ENCODE measurements around the gene CAMTA1. TPM values are rescaled to one million over a fixed set of nuclear protein-coding genes. Genes with fewer than 3 reads are reported as not detected.
A peak's percentile ranks its signal among the peaks of the same experiment; 100 is the strongest.

CAMTA1 gene
- total and polyA plus RNA-seq, 4 donors, result 18.0 to 93.5 (median 35.8) TPM

DNA sequence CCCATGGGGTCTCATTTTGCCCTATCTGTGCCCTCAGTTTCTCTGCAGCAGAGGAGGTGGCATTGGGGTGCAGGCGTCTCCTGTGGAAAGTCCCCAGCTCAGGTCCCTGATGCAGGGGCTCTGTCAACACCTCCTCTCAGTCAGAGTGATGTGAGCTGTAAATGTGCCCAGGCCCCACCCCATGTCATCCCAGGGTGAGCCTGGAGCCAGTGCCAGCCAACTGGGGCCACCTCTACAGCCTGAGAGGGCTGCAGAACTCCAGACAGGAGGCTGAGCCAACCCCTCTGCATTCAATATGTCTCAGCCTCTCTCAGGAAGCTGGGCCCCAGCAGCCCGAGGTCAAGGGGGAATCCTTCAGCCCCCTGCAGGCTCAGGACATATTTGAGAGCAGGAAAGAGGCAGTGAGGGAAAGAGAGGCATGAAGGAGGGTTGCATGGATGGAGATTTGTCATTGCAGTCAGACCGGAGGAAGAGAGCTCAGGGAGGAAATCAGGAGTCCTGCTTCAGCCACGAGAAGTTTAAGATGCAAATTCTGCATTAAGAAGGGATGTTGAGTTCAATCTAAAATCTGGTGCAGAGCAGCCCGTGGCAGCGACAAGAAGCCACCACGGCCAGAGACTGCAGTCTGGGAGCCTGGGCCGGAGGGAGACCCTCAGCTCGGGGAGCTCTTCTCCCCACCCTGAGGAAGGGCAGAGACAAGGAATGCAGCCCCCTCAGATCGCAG is 697.7 kb downstream of the CAMTA1 start:
- H3K4me3 ChIP-seq (ENCODE audit: low read depth in 1 of 3, low read length in 3 of 3), result no peak overlapping the region
- DNase-seq (ENCODE audit: low spot score), result no peak
- no peaks in the 10 kb centered on the region for H3K9me3 ChIP-seq (ENCODE audit: control insufficient read depth in 4 of 4, low read length in 3 of 4)
- no peaks in the 10 kb centered on the region for H3K36me3 ChIP-seq (ENCODE audit: control insufficient read depth in 4 of 4, insufficient read depth in 3 of 4, low read depth in 1 of 4, low read length in 3 of 4)
- no peaks in the 10 kb centered on the region for H3K4me1 ChIP-seq (ENCODE audit: control insufficient read depth in 4 of 4, insufficient read depth in 4 of 4, low read length in 3 of 4)
- 56% methylated on average over 10 of the region's 10 CpGs for WGBS
- TF ChIP-seq SP1 (IDR thresholded peaks at IDR 0.05) (no peak), GABPA (IDR thresholded peaks at IDR 0.05 in 1 of 2, conservative IDR thresholded peaks at IDR 0.05 in 1 of 2) (no peak), NR2F2 (IDR thresholded peaks at IDR 0.05) (no peak), EGR1 (IDR thresholded peaks at IDR 0.05; ENCODE audit: low read depth in 2 of 2) (no peak), HNF4G (IDR thresholded peaks at IDR 0.05) (no peak), JUND (IDR thresholded peaks at IDR 0.05) (no peak), FOXA2 (IDR thresholded peaks at IDR 0.05) (no peak), RAD21 (IDR thresholded peaks at IDR 0.05) (no peak), RXRA (IDR thresholded peaks at IDR 0.05) (no peak), TAF1 (conservative IDR thresholded peaks at IDR 0.05) (no peak), YY1 (IDR thresholded peaks at IDR 0.05) (no peak), FOXA1 (IDR thresholded peaks at IDR 0.05) (no peak), HNF4A (conservative IDR thresholded peaks at IDR 0.05) (no peak)
- TF ChIP-seq, protein P1, sequence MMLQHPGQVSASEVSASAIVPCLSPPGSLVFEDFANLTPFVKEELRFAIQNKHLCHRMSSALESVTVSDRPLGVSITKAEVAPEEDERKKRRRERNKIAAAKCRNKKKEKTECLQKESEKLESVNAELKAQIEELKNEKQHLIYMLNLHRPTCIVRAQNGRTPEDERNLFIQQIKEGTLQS (IDR thresholded peaks at IDR 0.05), result no peak
- TF ChIP-seq, protein P2, sequence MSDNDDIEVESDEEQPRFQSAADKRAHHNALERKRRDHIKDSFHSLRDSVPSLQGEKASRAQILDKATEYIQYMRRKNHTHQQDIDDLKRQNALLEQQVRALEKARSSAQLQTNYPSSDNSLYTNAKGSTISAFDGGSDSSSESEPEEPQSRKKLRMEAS (IDR thresholded peaks at IDR 0.05), result no peak
- TF ChIP-seq, protein P3, sequence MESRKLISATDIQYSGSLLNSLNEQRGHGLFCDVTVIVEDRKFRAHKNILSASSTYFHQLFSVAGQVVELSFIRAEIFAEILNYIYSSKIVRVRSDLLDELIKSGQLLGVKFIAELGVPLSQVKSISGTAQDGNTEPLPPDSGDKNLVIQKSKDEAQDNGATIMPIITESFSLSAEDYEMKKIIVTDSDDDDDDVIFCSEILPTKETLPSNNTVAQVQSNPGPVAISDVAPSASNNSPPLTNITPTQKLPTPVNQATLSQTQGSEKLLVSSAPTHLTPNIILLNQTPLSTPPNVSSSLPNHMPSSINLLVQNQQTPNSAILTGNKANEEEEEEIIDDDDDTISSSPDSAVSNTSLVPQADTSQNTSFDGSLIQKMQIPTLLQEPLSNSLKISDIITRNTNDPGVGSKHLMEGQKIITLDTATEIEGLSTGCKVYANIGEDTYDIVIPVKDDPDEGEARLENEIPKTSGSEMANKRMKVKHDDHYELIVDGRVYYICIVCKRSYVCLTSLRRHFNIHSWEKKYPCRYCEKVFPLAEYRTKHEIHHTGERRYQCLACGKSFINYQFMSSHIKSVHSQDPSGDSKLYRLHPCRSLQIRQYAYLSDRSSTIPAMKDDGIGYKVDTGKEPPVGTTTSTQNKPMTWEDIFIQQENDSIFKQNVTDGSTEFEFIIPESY (IDR thresholded peaks at IDR 0.05), result no peak
- TF ChIP-seq, protein P4, sequence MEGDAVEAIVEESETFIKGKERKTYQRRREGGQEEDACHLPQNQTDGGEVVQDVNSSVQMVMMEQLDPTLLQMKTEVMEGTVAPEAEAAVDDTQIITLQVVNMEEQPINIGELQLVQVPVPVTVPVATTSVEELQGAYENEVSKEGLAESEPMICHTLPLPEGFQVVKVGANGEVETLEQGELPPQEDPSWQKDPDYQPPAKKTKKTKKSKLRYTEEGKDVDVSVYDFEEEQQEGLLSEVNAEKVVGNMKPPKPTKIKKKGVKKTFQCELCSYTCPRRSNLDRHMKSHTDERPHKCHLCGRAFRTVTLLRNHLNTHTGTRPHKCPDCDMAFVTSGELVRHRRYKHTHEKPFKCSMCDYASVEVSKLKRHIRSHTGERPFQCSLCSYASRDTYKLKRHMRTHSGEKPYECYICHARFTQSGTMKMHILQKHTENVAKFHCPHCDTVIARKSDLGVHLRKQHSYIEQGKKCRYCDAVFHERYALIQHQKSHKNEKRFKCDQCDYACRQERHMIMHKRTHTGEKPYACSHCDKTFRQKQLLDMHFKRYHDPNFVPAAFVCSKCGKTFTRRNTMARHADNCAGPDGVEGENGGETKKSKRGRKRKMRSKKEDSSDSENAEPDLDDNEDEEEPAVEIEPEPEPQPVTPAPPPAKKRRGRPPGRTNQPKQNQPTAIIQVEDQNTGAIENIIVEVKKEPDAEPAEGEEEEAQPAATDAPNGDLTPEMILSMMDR (IDR thresholded peaks at IDR 0.05; ENCODE audit: low read depth, low read length, missing input control), result no peak
- no peak overlapping the region for H3K9ac ChIP-seq (ENCODE audit: low read depth in 1 of 2, low read length in 2 of 2)
- no peaks in the 10 kb centered on the region for H3K27me3 ChIP-seq (ENCODE audit: control insufficient read depth in 4 of 4, insufficient read depth in 4 of 4, low read length in 3 of 4)
- H3K27ac ChIP-seq (ENCODE audit: low read depth in 1 of 2, low read length in 2 of 2), result peak overlapping the region in 1 of 2 donors; percentile 9

DNA sequence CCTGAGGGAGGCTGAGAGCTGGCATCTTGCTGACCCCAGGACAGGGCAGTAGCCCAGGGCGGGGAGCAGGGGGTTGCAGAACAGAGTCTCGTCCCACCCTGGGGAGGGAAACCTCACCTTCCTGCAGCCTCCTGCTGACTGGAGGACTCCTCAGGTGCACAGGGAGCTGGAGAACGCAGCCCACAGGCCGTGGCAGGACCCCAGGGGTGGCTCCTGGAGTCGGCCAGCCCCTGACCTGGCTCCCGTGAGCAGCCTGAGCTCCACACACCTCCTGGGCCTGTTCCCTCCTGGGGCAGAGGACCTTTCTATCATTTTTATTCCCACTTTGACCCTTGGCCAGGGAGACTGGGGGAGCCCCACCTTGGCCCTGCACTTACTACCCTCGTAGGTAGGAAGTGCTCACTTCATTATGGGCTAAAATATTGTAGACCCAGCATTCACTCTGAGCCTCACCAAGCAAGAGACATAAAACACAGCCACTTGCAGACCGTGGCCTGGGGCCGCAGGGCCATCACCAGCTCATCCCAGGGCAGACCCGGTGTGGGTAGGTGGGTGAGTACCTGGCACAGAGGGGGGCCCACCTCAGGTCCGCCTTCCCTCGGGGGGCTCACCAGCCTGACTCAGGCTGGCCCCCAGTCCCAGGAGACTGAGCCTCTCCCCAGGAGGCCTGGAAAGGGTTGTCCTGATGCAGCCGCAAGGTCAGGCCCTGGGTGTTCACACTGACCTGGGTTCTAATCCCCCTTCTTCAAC is 698.6 kb downstream of the CAMTA1 start:
- Histone ChIP-seq H3K36me3 (ENCODE audit: control insufficient read depth in 4 of 4, insufficient read depth in 3 of 4, low read depth in 1 of 4, low read length in 3 of 4) (no peaks in the 10 kb centered on the region), H3K9me3 (ENCODE audit: control insufficient read depth in 4 of 4, low read length in 3 of 4) (no peaks in the 10 kb centered on the region), H3K9ac (ENCODE audit: low read depth in 1 of 2, low read length in 2 of 2) (no peak overlapping the region), H3K27ac (ENCODE audit: low read depth in 1 of 2, low read length in 2 of 2) (no peak overlapping the region), H3K4me1 (ENCODE audit: control insufficient read depth in 4 of 4, insufficient read depth in 4 of 4, low read length in 3 of 4) (no peaks in the 10 kb centered on the region), H3K27me3 (ENCODE audit: control insufficient read depth in 4 of 4, insufficient read depth in 4 of 4, low read length in 3 of 4) (no peaks in the 10 kb centered on the region), H3K4me3 (ENCODE audit: low read depth in 1 of 3, low read length in 3 of 3) (no peak overlapping the region)
- WGBS, result 78% methylated on average over 13 of the region's 13 CpGs
- DNase-seq (ENCODE audit: low spot score), result no peak
- TF ChIP-seq NR2F2 (IDR thresholded peaks at IDR 0.05) (no peak), FOXA1 (IDR thresholded peaks at IDR 0.05) (no peak), SP1 (IDR thresholded peaks at IDR 0.05) (no peak), FOXA2 (IDR thresholded peaks at IDR 0.05) (no peak), EGR1 (IDR thresholded peaks at IDR 0.05; ENCODE audit: low read depth in 2 of 2) (no peak)

All from liver (tissue), 9 donors.